ENCODE results near the gene NKAP. TPM values are rescaled to one million over a fixed set of nuclear protein-coding genes. Genes with fewer than 3 reads are reported as not detected.
"Not testable (repeated sequence)": the region's sequence is repeated elsewhere in the genome, so short reads cannot be mapped to it uniquely, and the experiment has no call there.

Gene NKAP
- total RNA-seq, 1 donor from 2014 or later: 10.6 TPM

DNA sequence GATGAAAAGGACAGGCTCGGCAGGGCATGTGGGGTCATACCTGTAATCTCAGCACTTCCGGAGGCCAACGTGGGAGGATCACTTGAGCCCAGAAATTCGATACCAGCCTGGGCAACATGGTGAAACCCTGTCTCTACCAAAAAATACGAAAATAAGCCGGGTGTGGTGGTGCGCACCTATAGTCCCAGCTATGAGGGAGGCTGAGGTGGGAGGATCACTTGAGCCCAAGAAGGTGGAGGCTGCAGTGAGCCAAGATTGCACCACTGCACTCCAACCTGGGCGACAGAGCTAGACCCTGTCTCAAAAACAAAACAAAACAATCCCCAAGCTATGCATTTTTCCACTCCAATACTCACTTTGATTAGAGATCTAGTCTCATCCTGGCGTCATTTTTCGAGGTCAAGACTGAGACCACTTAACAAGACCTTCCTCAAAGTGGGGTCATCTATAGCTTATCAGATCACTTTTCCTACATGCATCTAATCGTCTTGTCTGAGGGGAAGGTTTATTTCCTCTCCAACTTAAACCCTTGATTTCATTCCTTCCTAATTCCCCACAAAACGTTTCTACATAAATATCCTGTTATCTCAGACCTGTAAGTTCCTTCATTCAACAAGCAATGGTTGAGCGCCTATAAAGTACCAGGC lies 1.3 kb downstream of the NKAP start:
- intact Hi-C loops (cut with micrococcal nuclease): loop anchor here (2.0 to 10.0 kb wide), 8 partner anchors 50 to 1595 kb away; partner anchors contain the start of genes MCTS1, PGRMC1, STEEP1 and UPF3B

DNA sequence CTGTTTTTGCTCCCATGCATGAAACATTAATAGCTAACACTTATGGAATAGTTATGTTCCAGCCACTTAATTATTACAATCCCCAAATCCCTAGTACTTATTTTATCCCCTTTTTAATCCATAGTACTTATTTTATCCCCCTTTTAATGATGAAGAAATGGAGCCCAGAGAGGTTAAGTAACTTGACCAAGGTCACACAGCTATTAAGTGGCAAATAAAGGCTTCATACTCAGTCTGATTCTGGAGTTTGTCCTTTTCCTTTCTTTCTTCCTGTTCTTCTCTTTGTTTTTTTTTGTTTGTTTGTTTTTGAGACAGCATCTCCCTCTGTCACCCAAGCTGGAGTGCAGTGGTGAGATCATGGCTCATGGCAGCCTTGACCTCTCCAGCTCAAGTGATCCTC lies 2.2 kb downstream of the NKAP start:
- intact Hi-C loops (cut with micrococcal nuclease): loop anchor here (5.0 to 10.0 kb wide), 5 partner anchors 51 to 1594 kb away; partner anchors contain the start of genes MCTS1, PGRMC1 and WDR44

- intact Hi-C loops (cut with micrococcal nuclease): no loop called here
Measured at GRCh38 chrX:119935215-119935874, 8.2 kb downstream of the NKAP start.

DNA sequence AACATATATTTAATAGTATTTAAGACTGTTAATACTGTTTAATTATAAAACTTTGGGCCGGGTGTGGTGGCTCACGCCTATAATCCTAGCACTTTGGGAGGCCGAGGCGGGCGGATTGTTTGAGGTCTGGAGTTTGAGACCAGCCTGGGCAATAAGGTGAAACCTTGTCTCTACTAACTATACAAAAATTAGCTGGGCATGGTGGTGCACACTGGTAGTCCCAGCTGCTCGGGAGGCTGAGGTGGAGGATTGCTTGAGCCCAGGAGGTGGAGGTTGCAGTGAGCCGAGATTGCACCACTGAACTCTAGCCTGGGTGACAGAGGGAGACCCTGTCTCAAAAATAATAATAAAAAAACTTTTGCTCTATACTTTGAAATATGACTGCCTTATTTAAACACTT lies 21.2 kb downstream of the NKAP start:
- intact Hi-C loops (cut with micrococcal nuclease): not testable (repeated sequence)

DNA sequence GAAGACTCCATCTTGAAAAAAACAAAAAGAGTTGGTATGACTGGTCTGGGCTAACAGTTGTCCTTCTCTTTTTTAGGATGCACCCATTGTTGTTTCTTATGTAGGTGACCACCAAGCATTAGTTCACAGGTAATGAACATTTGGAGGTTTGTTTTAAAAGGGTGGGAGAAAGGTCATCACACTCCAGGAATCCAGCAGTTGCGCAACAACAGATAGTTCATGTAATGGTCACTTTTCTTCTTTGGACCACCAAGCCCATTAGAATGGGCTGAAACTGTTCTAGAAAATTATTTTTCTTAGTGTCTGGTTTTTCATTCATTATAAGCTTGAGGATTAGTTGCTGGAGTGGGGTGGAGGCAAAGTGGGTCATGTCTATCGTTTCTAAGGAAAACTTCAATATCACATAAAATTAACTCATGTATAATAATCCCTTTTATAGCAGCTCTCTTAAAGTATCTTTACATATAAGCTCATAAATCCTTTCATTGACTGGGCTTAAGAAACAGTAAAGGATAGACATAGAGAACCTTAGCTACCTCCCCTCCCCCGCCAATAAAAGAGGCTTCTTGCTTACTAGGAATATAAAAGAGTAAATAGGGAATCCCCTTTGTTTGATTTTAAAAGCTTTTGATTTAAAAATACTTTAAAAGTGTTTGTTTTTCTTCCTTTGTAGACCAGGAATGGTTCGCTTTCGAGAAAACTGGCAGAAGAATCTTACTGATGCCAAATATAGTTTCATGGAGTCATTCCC lies 23.5 kb downstream of the NKAP start:
- intact Hi-C loops (cut with micrococcal nuclease): no loop called here

- intact Hi-C loops (cut with micrococcal nuclease): no loop called here
Measured at GRCh38 chrX:119917877-119918276, 25.7 kb downstream of the NKAP start.

DNA sequence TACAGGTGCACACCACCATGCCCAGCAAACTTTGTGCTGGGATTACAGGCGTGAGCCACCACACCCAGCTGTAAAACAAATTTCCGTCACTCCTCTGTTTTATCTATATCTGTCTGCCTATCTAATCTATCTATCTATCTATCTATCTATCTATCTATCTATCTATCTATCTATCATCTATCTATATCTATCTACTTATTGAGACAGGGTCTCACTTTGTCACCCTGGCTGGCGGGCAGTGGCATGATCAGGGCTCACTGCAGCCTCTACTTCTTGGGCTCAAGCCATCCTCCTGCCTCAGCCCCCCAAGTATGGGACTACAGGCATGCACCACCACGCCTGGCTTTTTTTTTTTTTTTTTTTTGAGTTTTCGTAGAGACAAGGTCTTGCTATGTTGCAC lies 27.2 kb downstream of the NKAP start:
- intact Hi-C loops (cut with micrococcal nuclease): no loop called here

DNA sequence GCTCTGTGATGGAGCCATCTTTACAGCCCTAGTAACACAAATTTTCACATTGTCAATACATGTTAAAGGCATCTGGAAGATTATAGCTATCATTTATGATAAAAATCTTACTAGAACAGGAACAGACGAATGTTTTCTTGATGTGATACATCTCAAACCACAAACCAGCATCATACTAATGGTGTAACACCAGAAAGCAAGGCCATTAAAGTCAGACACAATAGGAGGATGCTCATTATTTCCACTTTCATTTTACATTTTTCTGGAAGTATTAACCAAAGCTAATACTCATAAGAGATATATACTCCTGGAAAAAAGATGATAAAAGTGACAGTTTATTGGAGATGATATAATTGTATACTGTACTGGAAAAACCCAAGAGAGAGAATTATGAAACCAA lies 42.6 kb downstream of the NKAP start:
- intact Hi-C loops (cut with micrococcal nuclease): no loop called here

DNA sequence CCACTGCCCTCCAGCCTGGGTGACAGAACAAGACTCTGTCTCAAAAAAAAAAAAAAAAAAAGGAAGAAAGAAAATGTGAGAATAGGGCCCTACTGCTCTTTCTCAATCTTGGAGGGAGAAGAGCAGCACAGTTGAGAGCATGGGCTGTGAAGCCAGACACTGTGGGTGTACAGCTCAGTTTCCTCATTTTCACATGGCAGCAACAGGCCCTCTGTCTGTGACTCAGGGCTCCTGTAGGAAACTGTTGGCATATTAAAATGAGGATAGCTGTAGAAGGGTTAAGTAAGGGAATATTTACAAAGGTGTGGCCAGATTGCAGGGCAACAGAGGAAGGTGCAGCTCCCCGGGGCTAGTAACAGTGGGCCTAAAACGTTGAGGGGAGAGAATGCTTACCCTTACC lies 44.4 kb downstream of the NKAP start:
- intact Hi-C loops (cut with micrococcal nuclease): no loop called here

- intact Hi-C loops (cut with micrococcal nuclease): no loop called here
Measured at GRCh38 chrX:119895843-119896326, 47.7 kb downstream of the NKAP start, which contains the start of gene AKAP14. Gene AKAP14, plus strand, starts transcription at chrX:119895893. Its CDS starts 7,331 bp downstream, at chrX:119903224.

DNA sequence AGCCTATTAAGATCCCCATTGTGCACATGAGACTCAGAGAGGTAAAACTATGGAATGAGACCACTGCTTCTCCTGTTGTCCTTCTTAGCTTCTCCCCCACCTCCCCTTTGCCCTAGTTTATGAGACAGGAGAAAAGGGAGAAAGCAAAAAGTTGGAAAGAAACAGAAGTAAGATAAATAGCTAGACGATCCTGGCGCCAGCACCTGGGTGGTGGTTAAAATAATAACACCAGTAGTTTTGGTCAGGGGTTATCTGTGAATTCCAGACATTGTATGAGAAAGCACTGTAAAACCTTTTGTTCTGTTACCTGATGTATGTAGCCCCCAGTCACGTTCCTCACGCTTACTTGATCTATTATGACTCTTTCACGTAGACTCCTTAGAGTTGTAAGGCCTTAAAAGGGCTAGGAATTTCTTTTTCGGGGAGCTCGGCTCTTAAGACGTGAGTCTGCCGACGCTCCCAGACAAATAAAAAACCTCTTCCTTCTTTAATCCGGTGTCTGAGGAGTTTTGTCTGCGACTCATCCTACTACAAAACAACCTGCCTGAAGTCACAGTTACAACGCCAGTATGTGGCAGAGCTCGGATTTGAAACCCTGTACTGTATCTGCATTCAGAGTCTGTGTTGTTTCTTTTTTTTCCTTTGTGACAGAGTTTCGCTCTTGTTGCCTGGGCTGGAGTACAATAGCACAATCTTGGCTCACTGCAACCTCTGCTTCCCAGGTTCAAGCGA lies 51.4 kb downstream of the NKAP start:
- intact Hi-C loops (cut with micrococcal nuclease): not testable (repeated sequence)

DNA sequence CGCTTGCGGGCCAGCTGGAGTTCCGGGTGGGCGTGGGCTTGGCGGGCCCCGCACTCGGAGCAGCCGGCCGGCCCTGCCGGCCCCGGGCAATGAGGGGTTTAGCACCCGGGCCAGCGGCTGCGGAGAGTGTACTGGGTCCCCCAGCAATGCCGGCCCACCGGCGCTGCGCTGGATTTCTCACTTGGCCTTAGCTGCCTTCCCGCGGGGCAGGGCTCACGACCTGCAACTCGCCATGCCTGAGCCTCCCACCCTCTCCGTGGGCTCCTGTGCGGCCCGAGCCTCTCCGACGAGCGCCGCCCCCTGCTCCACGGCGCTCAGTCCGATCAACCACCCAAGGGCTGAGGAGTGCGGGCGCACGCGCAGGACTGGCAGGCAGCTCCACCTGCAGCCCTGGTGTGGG lies 52.9 kb downstream of the NKAP start:
- intact Hi-C loops (cut with micrococcal nuclease): not testable (repeated sequence)

DNA sequence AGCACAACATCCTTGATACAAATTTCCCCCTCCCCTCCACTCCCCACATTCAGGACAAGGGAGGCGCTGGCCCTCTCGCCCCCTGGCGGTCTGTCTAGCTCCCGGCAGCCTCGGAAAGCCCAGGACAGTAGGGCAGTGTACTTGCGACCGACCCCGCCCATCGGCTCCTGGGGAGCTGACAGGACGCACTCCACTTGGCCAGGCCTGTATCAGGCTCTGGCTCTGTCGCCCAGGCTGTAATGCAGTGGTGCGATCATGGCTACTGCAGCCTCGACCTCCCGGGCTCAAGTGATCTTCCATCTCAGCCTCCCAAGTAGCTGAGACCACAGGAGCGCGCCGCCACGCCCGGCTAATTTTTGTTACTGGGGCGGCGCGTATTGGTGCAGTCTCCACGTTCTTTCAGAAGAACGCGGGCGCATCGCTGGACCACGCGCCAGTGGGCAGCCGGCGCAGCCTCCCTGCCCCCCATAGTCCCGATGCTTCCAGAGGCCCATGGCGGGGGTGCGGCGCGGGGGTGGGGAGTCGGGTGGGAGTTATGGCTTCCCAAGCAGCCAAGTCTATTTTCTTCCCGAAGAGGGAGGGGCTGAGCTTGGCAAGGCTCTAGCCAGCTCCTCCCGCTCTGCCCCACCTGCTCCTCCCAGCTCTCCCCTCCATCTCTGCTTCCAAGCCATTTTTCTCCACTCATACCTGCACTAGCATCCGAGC lies 55.7 kb downstream of the NKAP start:
- intact Hi-C loops (cut with micrococcal nuclease): no loop called here

DNA sequence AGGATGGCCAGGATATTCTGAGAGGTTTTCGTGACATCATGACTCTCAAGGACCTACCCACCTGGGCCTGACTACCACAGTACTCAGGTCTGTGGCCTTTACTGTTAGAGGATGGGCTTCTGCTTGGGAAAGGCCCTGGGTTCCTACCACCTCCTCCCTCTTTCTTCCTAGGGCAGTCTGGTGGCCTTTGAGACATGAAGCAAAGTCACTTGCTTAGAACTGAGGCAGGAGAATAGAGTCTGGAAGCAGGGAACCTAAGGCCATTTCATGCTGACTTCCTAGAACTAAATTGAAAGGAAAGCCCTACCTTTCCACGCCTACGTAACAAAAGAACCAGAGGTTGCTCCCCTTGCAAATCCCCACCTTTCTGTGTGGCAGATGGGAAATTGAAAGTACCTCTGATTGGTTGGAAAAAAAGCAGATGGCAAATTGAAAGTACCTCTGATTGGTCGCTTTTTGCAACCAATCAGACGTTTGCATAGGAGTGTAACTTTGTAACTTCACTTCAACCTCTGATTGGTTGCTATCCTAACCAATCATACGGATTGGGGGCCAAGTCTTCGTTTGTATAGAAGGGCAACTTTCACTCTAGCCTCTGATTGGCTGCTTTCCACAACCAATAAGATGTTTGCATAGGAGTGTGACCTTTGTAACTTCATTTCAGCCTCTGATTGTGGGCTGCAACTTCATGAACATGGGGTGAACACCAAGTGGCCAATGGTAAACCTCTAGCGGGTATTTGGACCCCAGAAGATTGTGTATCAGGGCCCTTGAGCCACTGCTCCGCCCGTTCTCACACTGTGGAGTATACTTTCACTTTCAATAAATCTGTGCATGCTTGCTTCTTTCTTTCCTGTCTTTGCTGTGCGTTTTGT lies 57.8 kb downstream of the NKAP start:
- intact Hi-C loops (cut with micrococcal nuclease): loop anchor here (1.0 kb wide), 3 partner anchors 14 to 369 kb away; partner anchors contain the start of genes NDUFA1, NKAP and RNF113A

GRCh38 chrX:119880552-119881437 lies 62.8 kb downstream of the NKAP start:
- intact Hi-C loops (cut with micrococcal nuclease): loop anchor here (1.0 to 2.0 kb wide), 4 partner anchors 8 to 364 kb away; partner anchors contain the start of genes RPL39 and UPF3B

- intact Hi-C loops (cut with micrococcal nuclease): loop anchor here (1.0 to 2.0 kb wide), 2 partner anchors 8 to 27 kb away; partner anchors contain the start of gene UPF3B
Measured at GRCh38 chrX:119880076-119880475, 63.5 kb downstream of the NKAP start.

- intact Hi-C loops (cut with micrococcal nuclease): no loop called here
Measured at GRCh38 chrX:119878740-119879139, 64.8 kb downstream of the NKAP start.

Data from T-helper 1 cell treated with Interleukin-12 subunit alpha and Interleukin-12 subunit beta and Interleukin-4 antibody, amounts not matched to agents 30 ng/mL and 1 ng/mL, for 36 hours (primary cell).